Activated CD8-positive, alpha-beta memory T cell treated with anti-CD3 and anti-CD28 coated beads for 4 hours (primary cell): Measurements from ENCODE around the gene ANLN.
"Not testable (repeated sequence)": the region's sequence is repeated elsewhere in the genome, so short reads cannot be mapped to it uniquely, and the experiment has no call there.

ENCODE experiments used
- DNase-seq, 2 donors: peaks; one replicate each; pipeline ENCODE4 v3.0.0-alpha.2; 2020; ENCODE audit warnings: low read depth in 2 of 2

The ANLN gene

GRCh38 chr7:36379831-36380504, 9.7 kb upstream of the ANLN start:
- DNase-seq = no peak

- no peak for DNase-seq
Measured at GRCh38 chr7:36381056-36381455, 8.6 kb upstream of the ANLN start.

- not testable (repeated sequence) for DNase-seq
Measured at GRCh38 chr7:36383284-36383683, 6.4 kb upstream of the ANLN start.

- not testable (repeated sequence) for DNase-seq
Measured at GRCh38 chr7:36385646-36386045, 4.0 kb upstream of the ANLN start.

- DNase-seq = no peak
Measured at GRCh38 chr7:36387435-36388231, 2.0 kb upstream of the ANLN start.

GRCh38 chr7:36388423-36388822, 1.2 kb upstream of the ANLN start:
- DNase-seq = no peak

- peak in 1 of 2 donors; percentile 6 for DNase-seq
Measured at GRCh38 chr7:36390199-36391090, 783 bp downstream of the ANLN start.

- no peak for DNase-seq
Measured at GRCh38 chr7:36391436-36392198, 2.0 kb downstream of the ANLN start.

- DNase-seq = no peak
Measured at GRCh38 chr7:36393826-36394225, 4.2 kb downstream of the ANLN start.

GRCh38 chr7:36395171-36395894, 5.7 kb downstream of the ANLN start:
- DNase-seq = no peak

- no peak for DNase-seq
Measured at GRCh38 chr7:36396150-36396549, 6.5 kb downstream of the ANLN start.

- DNase-seq = no peak
Measured at GRCh38 chr7:36400036-36400435, 10.4 kb downstream of the ANLN start.

- DNase-seq = no peak
Measured at GRCh38 chr7:36400606-36401005, 10.9 kb downstream of the ANLN start.

- DNase-seq = no peak
Measured at GRCh38 chr7:36403452-36403851, 13.8 kb downstream of the ANLN start.

GRCh38 chr7:36404639-36405408, 15.2 kb downstream of the ANLN start:
- DNase-seq = no peak

- DNase-seq = no peak
Measured at GRCh38 chr7:36405409-36405803, 15.7 kb downstream of the ANLN start.

GRCh38 chr7:36406156-36406555, 16.5 kb downstream of the ANLN start:
- no peak for DNase-seq

- no peak for DNase-seq
Measured at GRCh38 chr7:36407636-36408550, 18.2 kb downstream of the ANLN start.

- DNase-seq = no peak
Measured at GRCh38 chr7:36408589-36408988, 18.9 kb downstream of the ANLN start.
